ENCODE results near the gene ABCD4.

ABCD4 gene

GRCh38 chr14:74246542-74246941 is 56.2 kb downstream of the ABCD4 start:
- H3K4me1 ChIP-seq (ENCODE audit: control insufficient read depth, insufficient read depth, low read length), result peaks cover 5% of the 10 kb centered on the region
- H3K36me3 ChIP-seq (ENCODE audit: control insufficient read depth, insufficient read depth, low read length), result no peaks in the 10 kb centered on the region
- H3K27ac ChIP-seq (ENCODE audit: insufficient read depth, low read depth, low read length, poor library complexity, severe bottlenecking), result no peak overlapping the region
- H3K9me3 ChIP-seq (ENCODE audit: control insufficient read depth, low read length), result no peaks in the 10 kb centered on the region
- no peak overlapping the region for H3K4me3 ChIP-seq (ENCODE audit: insufficient read depth, low read depth, low read length)
- WGBS, 2 experiments, result 68 to 72% methylated on average over 8 of the region's 8 CpGs
- H3K27me3 ChIP-seq (ENCODE audit: control insufficient read depth, insufficient read depth, low read length, poor library complexity, severe bottlenecking), result peaks cover 48% of the 10 kb centered on the region

DNA sequence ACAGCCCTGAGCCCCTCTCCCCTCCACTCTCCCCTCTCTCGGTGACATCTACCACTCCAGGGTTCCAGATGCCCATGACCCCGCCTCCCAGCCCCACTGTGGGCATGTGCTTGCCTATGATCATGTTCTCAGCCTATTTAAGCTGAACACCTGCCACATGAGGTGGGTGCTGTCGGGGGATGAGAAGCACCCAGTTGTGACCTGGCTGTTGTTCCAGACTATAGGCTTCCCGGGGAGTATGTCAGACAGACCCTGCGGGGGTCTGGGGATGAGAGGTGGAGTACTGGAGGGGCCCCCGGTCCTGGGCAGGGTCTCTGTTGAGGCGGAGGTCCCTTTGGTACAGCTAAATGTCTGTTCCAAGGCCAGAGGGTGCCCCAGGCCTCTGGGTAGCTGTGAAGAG is 57.4 kb downstream of the ABCD4 start:
- peaks cover 60% of the 10 kb centered on the region for H3K27me3 ChIP-seq (ENCODE audit: control insufficient read depth, insufficient read depth, low read length, poor library complexity, severe bottlenecking)
- H3K27ac ChIP-seq (ENCODE audit: insufficient read depth, low read depth, low read length, poor library complexity, severe bottlenecking), result no peak overlapping the region
- no peak overlapping the region for H3K4me3 ChIP-seq (ENCODE audit: insufficient read depth, low read depth, low read length)
- H3K9me3 ChIP-seq (ENCODE audit: control insufficient read depth, low read length), result no peaks in the 10 kb centered on the region
- H3K4me1 ChIP-seq (ENCODE audit: control insufficient read depth, insufficient read depth, low read length), result peaks cover 16% of the 10 kb centered on the region
- H3K36me3 ChIP-seq (ENCODE audit: control insufficient read depth, insufficient read depth, low read length), result no peaks in the 10 kb centered on the region
- WGBS, 2 experiments, result 83% methylated on average over 7 of the region's 7 CpGs

DNA sequence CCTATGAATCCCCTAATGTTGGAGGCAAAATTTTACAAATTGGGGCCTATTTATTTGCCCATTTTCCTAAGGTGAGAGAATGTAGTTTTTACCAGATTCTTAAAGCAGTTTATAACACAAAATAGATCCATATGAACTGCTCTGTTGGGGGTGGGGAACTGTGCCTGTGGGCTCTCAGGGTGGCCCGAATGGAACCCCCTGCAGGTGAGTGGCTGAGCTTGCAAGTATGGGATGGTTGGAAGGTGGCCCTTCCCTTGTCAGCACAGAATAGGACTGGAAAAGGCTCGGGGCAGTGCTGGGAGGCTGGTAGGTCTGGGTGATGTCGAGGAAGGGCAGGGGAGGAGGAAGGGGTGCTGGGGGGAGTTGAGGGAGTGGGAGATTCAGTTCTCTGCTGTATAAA is 58.6 kb downstream of the ABCD4 start:
- Histone ChIP-seq H3K4me1 (ENCODE audit: control insufficient read depth, insufficient read depth, low read length) (peaks cover 18% of the 10 kb centered on the region), H3K27ac (ENCODE audit: insufficient read depth, low read depth, low read length, poor library complexity, severe bottlenecking) (no peak overlapping the region), H3K9me3 (ENCODE audit: control insufficient read depth, low read length) (no peaks in the 10 kb centered on the region), H3K4me3 (ENCODE audit: insufficient read depth, low read depth, low read length) (no peak overlapping the region), H3K36me3 (ENCODE audit: control insufficient read depth, insufficient read depth, low read length) (no peaks in the 10 kb centered on the region), H3K27me3 (ENCODE audit: control insufficient read depth, insufficient read depth, low read length, poor library complexity, severe bottlenecking) (peaks cover 72% of the 10 kb centered on the region)
- 21 to 23% methylated on average over 3 of the region's 3 CpGs for WGBS, 2 experiments

DNA sequence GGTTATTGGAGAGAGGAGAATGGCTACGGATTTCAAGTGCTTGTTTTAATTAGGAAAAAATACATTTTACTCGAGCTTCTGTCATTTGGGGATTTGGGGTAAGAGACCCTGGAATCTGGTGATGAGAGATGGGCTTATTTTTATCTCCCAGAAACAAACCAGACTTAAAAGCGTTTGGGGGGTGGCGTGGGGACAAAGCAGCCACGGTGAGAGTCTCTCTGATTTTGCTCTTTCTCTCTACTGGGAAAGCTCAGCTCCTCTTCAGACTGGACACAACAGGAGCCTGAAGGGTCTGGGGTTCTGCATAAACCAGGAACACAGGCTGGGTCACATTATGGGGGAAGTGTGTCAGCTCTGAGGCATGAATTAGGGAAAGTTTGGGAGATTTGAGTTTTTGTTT is 59.7 kb downstream of the ABCD4 start:
- Histone ChIP-seq H3K9me3 (ENCODE audit: control insufficient read depth, low read length) (no peaks in the 10 kb centered on the region), H3K27me3 (ENCODE audit: control insufficient read depth, insufficient read depth, low read length, poor library complexity, severe bottlenecking) (peaks cover 83% of the 10 kb centered on the region), H3K27ac (ENCODE audit: insufficient read depth, low read depth, low read length, poor library complexity, severe bottlenecking) (no peak overlapping the region), H3K4me1 (ENCODE audit: control insufficient read depth, insufficient read depth, low read length) (peaks cover 18% of the 10 kb centered on the region), H3K36me3 (ENCODE audit: control insufficient read depth, insufficient read depth, low read length) (no peaks in the 10 kb centered on the region), H3K4me3 (ENCODE audit: insufficient read depth, low read depth, low read length) (no peak overlapping the region)
- 38 to 49% methylated on average over 5 of the region's 5 CpGs for WGBS, 2 experiments

DNA sequence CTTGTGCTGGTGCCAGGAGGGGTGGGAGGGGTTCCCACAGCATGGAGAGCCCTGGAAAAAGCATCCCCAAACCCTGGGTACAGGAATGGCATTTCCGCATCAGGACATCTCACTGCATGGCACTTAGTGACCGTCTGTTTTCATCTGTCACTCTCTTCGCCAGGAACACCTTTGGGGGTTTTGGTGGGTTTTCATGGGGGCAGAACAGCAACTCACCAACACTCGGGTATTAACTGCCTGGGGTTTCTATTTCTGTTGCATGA is 60.0 kb downstream of the ABCD4 start:
- WGBS, 2 experiments, result 43 to 44% methylated on average over 4 of the region's 4 CpGs
- Histone ChIP-seq H3K4me3 (ENCODE audit: insufficient read depth, low read depth, low read length) (no peak overlapping the region), H3K9me3 (ENCODE audit: control insufficient read depth, low read length) (no peaks in the 10 kb centered on the region), H3K36me3 (ENCODE audit: control insufficient read depth, insufficient read depth, low read length) (no peaks in the 10 kb centered on the region), H3K27me3 (ENCODE audit: control insufficient read depth, insufficient read depth, low read length, poor library complexity, severe bottlenecking) (peaks cover 86% of the 10 kb centered on the region), H3K27ac (ENCODE audit: insufficient read depth, low read depth, low read length, poor library complexity, severe bottlenecking) (no peak overlapping the region), H3K4me1 (ENCODE audit: control insufficient read depth, insufficient read depth, low read length) (peaks cover 18% of the 10 kb centered on the region)

- Histone ChIP-seq H3K36me3 (ENCODE audit: control insufficient read depth, insufficient read depth, low read length) (no peaks in the 10 kb centered on the region), H3K4me3 (ENCODE audit: insufficient read depth, low read depth, low read length) (no peak overlapping the region), H3K9me3 (ENCODE audit: control insufficient read depth, low read length) (no peaks in the 10 kb centered on the region)
Observed at GRCh38 chr14:74242021-74242779, 60.5 kb downstream of the ABCD4 start.

DNA sequence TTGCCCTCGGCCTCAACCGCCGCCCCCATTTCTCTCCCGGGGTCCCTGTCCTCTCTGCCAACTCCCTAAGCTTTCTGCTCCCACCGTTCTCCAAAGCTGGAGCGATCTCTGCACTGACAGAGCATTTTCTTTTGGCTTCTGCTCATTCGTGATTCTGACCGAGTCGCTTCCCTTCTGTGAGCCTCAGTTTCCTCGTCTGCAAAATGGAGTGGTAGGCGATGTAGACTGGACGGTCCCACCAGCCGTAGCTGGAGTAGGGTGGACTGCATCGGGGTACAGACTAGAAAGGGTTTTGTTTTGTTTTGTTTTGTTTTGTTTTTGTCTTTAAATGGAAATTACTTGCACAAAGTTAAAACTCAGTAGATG is 61.1 kb downstream of the ABCD4 start:
- Histone ChIP-seq H3K9me3 (ENCODE audit: control insufficient read depth, low read length) (no peaks in the 10 kb centered on the region), H3K36me3 (ENCODE audit: control insufficient read depth, insufficient read depth, low read length) (no peaks in the 10 kb centered on the region), H3K27ac (ENCODE audit: insufficient read depth, low read depth, low read length, poor library complexity, severe bottlenecking) (no peak overlapping the region), H3K4me1 (ENCODE audit: control insufficient read depth, insufficient read depth, low read length) (peaks cover 17% of the 10 kb centered on the region), H3K4me3 (ENCODE audit: insufficient read depth, low read depth, low read length) (no peak overlapping the region), H3K27me3 (ENCODE audit: control insufficient read depth, insufficient read depth, low read length, poor library complexity, severe bottlenecking) (peaks cover 97% of the 10 kb centered on the region)
- 8 to 9% methylated on average over 14 of the region's 14 CpGs for WGBS, 2 experiments

More at GRCh38 chr14:74242021-74242779, 60.5 kb downstream of the ABCD4 start:
- peaks cover 18% of the 10 kb centered on the region for H3K4me1 ChIP-seq (ENCODE audit: control insufficient read depth, insufficient read depth, low read length)
- WGBS, 2 experiments, result 6 to 8% methylated on average over 25 to 28 of the region's 28 CpGs
- H3K27ac ChIP-seq (ENCODE audit: insufficient read depth, low read depth, low read length, poor library complexity, severe bottlenecking), result no peak overlapping the region
- peaks cover 91% of the 10 kb centered on the region for H3K27me3 ChIP-seq (ENCODE audit: control insufficient read depth, insufficient read depth, low read length, poor library complexity, severe bottlenecking)

DNA sequence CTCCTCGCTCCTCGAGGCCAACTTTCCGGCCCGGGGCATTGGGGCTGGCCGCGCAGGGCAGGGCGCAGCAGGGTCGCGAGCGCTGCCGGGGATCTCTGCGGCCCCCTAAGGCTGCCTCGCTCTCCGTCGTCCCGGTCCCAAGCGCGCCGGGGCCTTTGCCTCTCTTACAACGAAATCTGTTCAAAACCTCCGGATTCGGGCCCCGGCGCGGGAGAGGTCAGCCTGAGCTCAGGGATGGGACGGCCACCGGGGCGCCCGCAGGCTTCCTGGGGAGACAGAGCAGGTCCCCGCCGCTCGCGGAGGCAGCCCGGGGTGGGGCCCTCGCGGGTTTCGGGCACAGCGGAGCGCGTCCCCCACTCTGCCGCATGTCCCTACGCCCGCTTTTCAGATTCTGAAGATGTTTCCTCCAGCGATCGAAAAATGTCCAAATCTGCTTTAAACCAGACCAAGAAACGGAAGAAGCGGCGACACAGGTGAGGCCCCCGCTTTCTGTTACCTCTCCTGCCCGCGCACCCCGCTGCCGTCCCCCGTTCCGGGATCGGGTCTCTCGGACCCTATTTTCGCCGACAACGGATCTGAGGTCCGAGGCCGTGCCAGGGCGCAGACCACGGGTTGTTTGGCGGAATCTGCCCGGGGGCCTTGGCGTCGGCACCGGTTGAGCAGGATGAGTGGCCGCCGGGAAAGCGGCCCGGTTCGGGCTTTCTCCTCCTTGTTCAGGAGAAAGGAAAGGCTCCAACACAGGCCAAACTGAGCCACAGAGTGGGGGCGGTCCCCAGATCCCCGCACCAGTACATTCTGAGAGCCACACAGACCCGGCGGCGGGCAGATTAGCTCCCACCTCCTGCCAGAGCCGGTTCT is 61.7 kb downstream of the ABCD4 start:
- no peaks in the 10 kb centered on the region for H3K9me3 ChIP-seq (ENCODE audit: control insufficient read depth, low read length)
- no peaks in the 10 kb centered on the region for H3K36me3 ChIP-seq (ENCODE audit: control insufficient read depth, insufficient read depth, low read length)
- H3K4me1 ChIP-seq (ENCODE audit: control insufficient read depth, insufficient read depth, low read length), result peaks cover 14% of the 10 kb centered on the region
- WGBS, 2 experiments, result 1% methylated on average over 80 of the region's 80 CpGs
- H3K27ac ChIP-seq (ENCODE audit: insufficient read depth, low read depth, low read length, poor library complexity, severe bottlenecking), result no peak overlapping the region
- peaks cover 99% of the 10 kb centered on the region for H3K27me3 ChIP-seq (ENCODE audit: control insufficient read depth, insufficient read depth, low read length, poor library complexity, severe bottlenecking)
- peak overlapping the region; percentile 24 for H3K4me3 ChIP-seq (ENCODE audit: insufficient read depth, low read depth, low read length)

DNA sequence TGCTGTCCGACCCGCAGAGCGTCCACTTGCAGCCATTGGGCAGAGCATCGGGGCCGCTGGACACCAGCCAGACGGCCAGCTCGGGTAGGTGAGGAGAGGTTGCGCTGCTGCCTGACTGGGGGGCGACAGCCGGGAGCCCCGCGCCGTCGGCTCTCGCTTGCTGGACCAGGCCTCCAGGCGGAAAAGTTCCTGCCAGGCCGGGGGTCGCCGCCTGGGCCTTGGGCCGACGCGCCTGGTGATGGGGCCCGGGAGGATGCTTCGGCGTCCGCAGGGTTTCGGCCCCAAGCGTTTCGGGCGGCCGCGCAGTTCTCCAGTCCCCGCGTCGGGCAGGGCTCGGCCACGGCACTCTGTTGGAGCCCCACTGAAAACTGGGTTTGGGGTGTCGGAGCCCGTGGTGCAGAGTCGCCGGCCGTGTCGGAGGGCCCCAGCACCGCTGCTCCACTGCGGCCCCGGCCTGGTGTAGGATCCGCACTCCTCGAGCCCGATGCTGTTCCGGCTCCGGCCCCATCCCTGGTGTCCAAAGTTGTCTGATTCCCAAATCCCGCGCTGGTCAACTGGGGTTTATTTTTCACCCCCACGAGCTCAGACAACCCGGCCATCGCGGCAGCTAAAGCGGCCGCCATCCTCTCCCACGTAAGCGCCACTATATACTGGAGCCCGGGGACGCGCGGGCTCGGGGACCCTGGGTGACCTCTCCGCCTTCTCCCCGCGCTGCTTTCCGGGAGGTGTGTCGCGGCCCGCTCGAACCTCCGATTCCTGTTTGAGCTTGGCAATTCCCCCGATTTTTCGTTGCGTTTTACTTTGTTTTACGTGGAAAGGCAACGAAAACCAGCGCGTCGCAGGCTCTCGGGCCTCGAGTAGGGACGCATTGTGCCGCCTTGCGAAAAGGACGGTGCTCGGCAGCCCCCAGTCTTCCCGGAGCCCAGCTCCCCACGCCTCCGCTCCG is 62.6 kb downstream of the ABCD4 start:
- no peak overlapping the region for H3K27ac ChIP-seq (ENCODE audit: insufficient read depth, low read depth, low read length, poor library complexity, severe bottlenecking)
- 2% methylated on average over 94 of the region's 94 CpGs for WGBS, 2 experiments

More for the DNA sequence above, 62.6 kb downstream of the ABCD4 start:
- H3K4me1 ChIP-seq (ENCODE audit: control insufficient read depth, insufficient read depth, low read length), result peaks cover 14% of the 10 kb centered on the region
- peak overlapping the region; percentile 24 for H3K4me3 ChIP-seq (ENCODE audit: insufficient read depth, low read depth, low read length)
- peaks cover 90% of the 10 kb centered on the region for H3K27me3 ChIP-seq (ENCODE audit: control insufficient read depth, insufficient read depth, low read length, poor library complexity, severe bottlenecking)
- H3K9me3 ChIP-seq (ENCODE audit: control insufficient read depth, low read length), result no peaks in the 10 kb centered on the region
- H3K36me3 ChIP-seq (ENCODE audit: control insufficient read depth, insufficient read depth, low read length), result no peaks in the 10 kb centered on the region

Measured in ectodermal cell (in vitro differentiated cells).